MM.1S (cell line): ENCODE results near the gene EVA1C.

Source experiments
- DNase-seq: peaks from one replicate; pipeline ENCODE4 v3.0.0-alpha.2; 2015
- H2AFZ ChIP-seq: fragments of 300-600 bp; sonication (generic); 2 replicates; pipeline ENCODE4 v1.6.0; 2016; ENCODE audit warnings: antibody characterized with exemption, low read length
- H3F3A ChIP-seq: fragments of 300-600 bp; sonication (generic); 2 replicates; pipeline ENCODE4 v1.6.1; 2016; ENCODE audit warnings: mild to moderate bottlenecking, antibody characterized with exemption, low read length, moderate library complexity, mixed read lengths; ENCODE audit not compliant: insufficient read depth
- H3K27ac ChIP-seq: fragments of 300-600 bp; sonication (generic); 2 replicates; pipeline ENCODE4 v1.5.1; 2016; ENCODE audit warnings: mild to moderate bottlenecking, low read length
- H3K27me3 ChIP-seq: fragments of 300-600 bp; sonication (generic); replicated peaks from 2 replicates; pipeline ENCODE4 v1.6.0; 2016; ENCODE audit warnings: low read length; ENCODE audit not compliant: insufficient read depth
- H3K36me3 ChIP-seq: fragments of 300-600 bp; sonication (generic); replicated peaks from 2 replicates; pipeline ENCODE4 v1.6.1; 2016; ENCODE audit warnings: mild to moderate bottlenecking, low read length, mixed read lengths; ENCODE audit not compliant: insufficient read depth
- H3K4me1 ChIP-seq: fragments of 300-600 bp; sonication (generic); 2 replicates; pipeline ENCODE4 v1.6.1; 2016; ENCODE audit warnings: low read length, mixed read lengths
- H3K4me2 ChIP-seq: fragments of 300-600 bp; sonication (generic); 2 replicates; pipeline ENCODE4 v1.6.0; 2016; ENCODE audit warnings: low read depth, low read length
- H3K4me3 ChIP-seq: fragments of 300-600 bp; sonication (generic); 2 replicates; pipeline ENCODE4 v1.5.1; 2016; ENCODE audit warnings: low read length, mixed read lengths
- H3K79me2 ChIP-seq: fragments of 300-600 bp; sonication (generic); 2 replicates; pipeline ENCODE4 v1.6.1; 2016; ENCODE audit warnings: mixed run types, low read length, mixed read lengths
- H3K9ac ChIP-seq: fragments of 300-600 bp; sonication (generic); 2 replicates; pipeline ENCODE4 v1.6.1; 2016; ENCODE audit warnings: low read length, mixed read lengths
- H3K9me2 ChIP-seq: fragments of 300-600 bp; sonication (generic); replicated peaks from 2 replicates; pipeline ENCODE4 v1.6.1; 2016; ENCODE audit warnings: mild to moderate bottlenecking, low read length, mixed read lengths; ENCODE audit not compliant: insufficient read depth
- H3K9me3 ChIP-seq: fragments of 300-600 bp; sonication (generic); replicated peaks from 2 replicates; pipeline ENCODE4 v1.6.1; 2016; ENCODE audit warnings: mild to moderate bottlenecking, low read length, mixed read lengths; ENCODE audit not compliant: insufficient read depth
- H4K20me1 ChIP-seq: fragments of 300-600 bp; sonication (generic); 2 replicates; pipeline ENCODE4 v1.6.1; 2016; ENCODE audit warnings: mild to moderate bottlenecking, low read length, moderate library complexity, mixed read lengths; ENCODE audit not compliant: insufficient read depth
- CTCF ChIP-seq: fragments of 300-600 bp; sonication (generic); IDR thresholded peaks from 2 replicates; pipeline ENCODE4 v1.5.1; 2016; ENCODE audit warnings: antibody characterized with exemption, low read length, mixed read lengths
- EZH2 ChIP-seq: fragments of 300-600 bp; sonication (generic); optimal IDR thresholded peaks from 2 replicates; pipeline ENCODE3; 2017; ENCODE audit warnings: low read depth, mild to moderate bottlenecking, antibody characterized with exemption, low read length, mixed read lengths
- EZH2phosphoT487 ChIP-seq: fragments of 300-600 bp; sonication (generic); IDR thresholded peaks from 2 replicates; pipeline ENCODE4 v1.6.1; 2018; ENCODE audit warnings: antibody characterized with exemption, low read length

The EVA1C gene

GRCh38 chr21:32392299-32392879 is 20.1 kb upstream of the EVA1C start:
- peaks cover 14% of the 10 kb centered on the region for H3F3A ChIP-seq
- H3K9me3 ChIP-seq: no peaks in the 10 kb centered on the region
- H3K9ac ChIP-seq: peak overlapping the region; percentile 77
- 0 out of 2 replicates have a peak, but pooled peaks cover 3% of the 10 kb centered on the region for H3K36me3 ChIP-seq
- H3K9me2 ChIP-seq: no peaks in the 10 kb centered on the region
- no peaks in the 10 kb centered on the region for H3K27me3 ChIP-seq
- peak overlapping the region; percentile 79 for H2AFZ ChIP-seq
- H3K4me2 ChIP-seq: peak overlapping the region; percentile 66
- TF ChIP-seq CTCF (no peak), EZH2 (no peak), EZH2phosphoT487 (no peak)
- peaks cover 14% of the 10 kb centered on the region for H3K4me1 ChIP-seq
- peaks cover 27% of the 10 kb centered on the region for H4K20me1 ChIP-seq
- H3K79me2 ChIP-seq: peaks cover 48% of the 10 kb centered on the region
- H3K4me3 ChIP-seq: peak overlapping the region; percentile 94
- H3K27ac ChIP-seq: no peak overlapping the region
- peak; percentile 43 for DNase-seq

- Histone ChIP-seq H3K79me2 (peaks cover 41% of the 10 kb centered on the region), H3F3A (peaks cover 14% of the 10 kb centered on the region), H3K4me1 (peaks cover 14% of the 10 kb centered on the region), H2AFZ (peak within 1 kb of the TSS; percentile 96), H3K4me2 (peak within 1 kb of the TSS; percentile 96), H4K20me1 (peaks cover 21% of the 10 kb centered on the region), H3K9me2 (no peaks in the 10 kb centered on the region), H3K4me3 (peak within 1 kb of the TSS; percentile 94), H3K27ac (peak within 1 kb of the TSS; percentile 75; the same call in 1 of the 2 replicates), H3K27me3 (no peaks in the 10 kb centered on the region), H3K9me3 (no peaks in the 10 kb centered on the region), H3K9ac (peak within 1 kb of the TSS; percentile 77), H3K36me3 (0 out of 2 replicates have a peak, but pooled peaks cover 3% of the 10 kb centered on the region)
- DNase-seq: peak; percentile 94
- TF ChIP-seq CTCF (peak; percentile 35), EZH2 (no peak), EZH2phosphoT487 (no peak)
Measured at GRCh38 chr21:32392880-32393676, 19.4 kb upstream of the EVA1C start, which contains the start of gene URB1. URB1 (minus strand) TSS chr21:32393012; CDS start chr21:32392910, 102 bp downstream.

- H3K79me2 ChIP-seq: peaks cover 35% of the 10 kb centered on the region
- H2AFZ ChIP-seq: peak overlapping the region; percentile 96
- DNase-seq: no peak
- no peaks in the 10 kb centered on the region for H3K9me3 ChIP-seq
- H3K4me2 ChIP-seq: peak overlapping the region; percentile 96
- peaks cover 14% of the 10 kb centered on the region for H3F3A ChIP-seq
- H4K20me1 ChIP-seq: peaks cover 15% of the 10 kb centered on the region; the same call in 1 of the 2 replicates
- H3K36me3 ChIP-seq: 0 out of 2 replicates have a peak, but pooled peaks cover 3% of the 10 kb centered on the region
- peak overlapping the region; percentile 94 for H3K4me3 ChIP-seq
- no peaks in the 10 kb centered on the region for H3K27me3 ChIP-seq
- peak overlapping the region; percentile 75; the same call in 1 of the 2 replicates for H3K27ac ChIP-seq
- TF ChIP-seq CTCF (no peak), EZH2 (no peak), EZH2phosphoT487 (no peak)
- H3K9me2 ChIP-seq: no peaks in the 10 kb centered on the region
- H3K9ac ChIP-seq: peak overlapping the region; percentile 77
- peaks cover 14% of the 10 kb centered on the region for H3K4me1 ChIP-seq
Measured at GRCh38 chr21:32393677-32394001, 18.9 kb upstream of the EVA1C start.
